ENCODE results near the gene ATP6AP2. TPM values are rescaled to one million over a fixed set of nuclear protein-coding genes. Genes with fewer than 3 reads are reported as not detected.

Gene ATP6AP2
- total and polyA plus RNA-seq, 9 of the 15 experiments (the other 6 are each of a cell fraction or from before 2014, with no cell fraction given): 23.3 to 131 (median 41.9) TPM

DNA sequence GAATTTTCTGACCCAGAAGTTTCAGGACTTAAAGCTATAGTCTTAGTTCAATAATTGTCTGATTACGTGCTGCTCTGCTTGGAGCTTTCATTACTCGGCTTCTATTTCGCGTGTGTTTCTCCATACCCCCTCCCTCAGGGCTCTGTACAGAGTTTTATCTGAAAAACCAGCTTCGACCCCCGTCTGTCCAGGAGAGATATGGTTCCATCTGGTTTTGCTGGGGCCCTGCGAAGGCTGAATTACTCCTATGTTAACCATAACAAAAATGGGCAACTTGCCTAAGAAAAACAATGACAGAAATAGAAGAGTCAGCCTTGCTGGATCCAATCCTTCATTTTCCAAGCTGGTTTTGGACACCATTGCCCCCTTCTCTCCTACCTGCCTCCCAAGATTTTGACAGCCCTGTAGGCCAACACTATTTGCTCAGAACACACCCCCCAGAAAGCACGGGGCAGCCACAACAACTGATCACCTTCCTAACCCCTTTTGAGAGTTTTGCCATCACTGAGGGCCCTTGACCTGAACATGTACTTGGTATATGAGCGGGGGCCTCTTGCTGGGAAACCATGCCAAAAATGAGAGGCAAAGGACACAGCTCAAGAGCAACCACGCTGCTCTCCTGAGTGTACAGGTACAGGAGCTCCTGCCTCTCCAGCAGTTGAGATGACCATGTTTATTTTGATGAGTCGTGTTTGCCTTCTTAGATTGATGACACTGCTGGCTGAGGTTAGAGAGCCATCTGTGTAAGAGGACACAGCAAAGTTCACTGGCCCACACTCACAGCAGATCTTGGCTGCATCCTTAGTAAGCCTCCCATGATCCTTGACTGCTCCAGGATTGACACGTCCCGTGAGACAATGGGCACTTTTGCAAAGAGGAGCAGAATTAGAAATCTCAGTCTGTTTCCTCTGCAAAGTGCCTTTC, 36.2 kb upstream of the ATP6AP2 start (continued):
- no peak for TF ChIP-seq ZNF23 (CRISPR knock-in tag; IDR thresholded peaks at IDR 0.05)
- no peak for TF ChIP-seq MCM7 (IDR thresholded peaks at IDR 0.05)
- peak; percentile 19 for TF ChIP-seq MEIS2 (IDR thresholded peaks at IDR 0.05; ENCODE audit: partially characterized antibody)
- TF ChIP-seq ZNF764 (CRISPR knock-in tag; IDR thresholded peaks at IDR 0.05; ENCODE audit: low read depth): no peak
- no peak for TF ChIP-seq EHMT2 (IDR thresholded peaks at IDR 0.05)
- peak; percentile 84 for TF ChIP-seq SMARCA4 (IDR thresholded peaks at IDR 0.05)
- TF ChIP-seq CCNT2 (IDR thresholded peaks at IDR 0.05; ENCODE audit: borderline replicate concordance, extremely low read depth, insufficient read length, low read depth, low read length): peak; percentile 63
- no peak for TF ChIP-seq GTF2E2 (tag; IDR thresholded peaks at IDR 0.05)
- TF ChIP-seq ZBTB11 (CRISPR knock-in tag; IDR thresholded peaks at IDR 0.05): 0 out of 6 replicates have a peak, but pooled peaks of 1 of the 3 experiments have one; percentile 19
- no peak for TF ChIP-seq DLX4 (CRISPR knock-in tag; IDR thresholded peaks at IDR 0.05)
- TF ChIP-seq STAT5A (IDR thresholded peaks at IDR 0.05; ENCODE audit: borderline replicate concordance, low read length): peak; percentile 91
- peak; percentile 92 for TF ChIP-seq NCOR1 (IDR thresholded peaks at IDR 0.05)
- TF ChIP-seq CTCF (IDR thresholded peaks at IDR 0.05 in 2 of 3, conservative IDR thresholded peaks at IDR 0.05 in 1 of 3; ENCODE audit: insufficient read depth in 2 of 3, low read depth in 1 of 3, low read length in 3 of 3): no peak
- TF ChIP-seq FUS (optimal IDR thresholded peaks at IDR 0.05; ENCODE audit: low read depth, low read length): no peak
- TF ChIP-seq POLR2G (IDR thresholded peaks at IDR 0.05; ENCODE audit: low read depth, low read length): no peak
- TF ChIP-seq ZC3H4 (CRISPR knock-in tag; IDR thresholded peaks at IDR 0.05; ENCODE audit: borderline replicate concordance): no peak
- TF ChIP-seq SREBF2 (CRISPR knock-in tag; IDR thresholded peaks at IDR 0.05): no peak
- TF ChIP-seq MCM3 (IDR thresholded peaks at IDR 0.05): no peak
- TF ChIP-seq SIN3B (IDR thresholded peaks at IDR 0.05; ENCODE audit: low read depth): no peak
- peak; percentile 92 for TF ChIP-seq PML (IDR thresholded peaks at IDR 0.05; ENCODE audit: low read length)
- TF ChIP-seq HMBOX1 (IDR thresholded peaks at IDR 0.05): peak; percentile 34; the same call in 1 of the 2 replicates
- TF ChIP-seq ZNF174 (CRISPR knock-in tag; IDR thresholded peaks at IDR 0.05): no peak
- TF ChIP-seq SMARCA5 (IDR thresholded peaks at IDR 0.05): no peak
